SK-N-MC (cell line): ENCODE results near the gene IL1RAPL1.

ENCODE experiments used
- EZH2 ChIP-seq: fragments of 200-600 bp; sonication (generic); IDR thresholded peaks from one replicate; pipeline ENCODE4 v1.6.1; 2017; ENCODE audit warnings: antibody characterized with exemption
- POLR2AphosphoS5 ChIP-seq: IDR thresholded peaks from 2 replicates; pipeline ENCODE4 v1.6.1; 2012; ENCODE audit warnings: mild to moderate bottlenecking, low read depth, low read length, borderline replicate concordance

DNA sequence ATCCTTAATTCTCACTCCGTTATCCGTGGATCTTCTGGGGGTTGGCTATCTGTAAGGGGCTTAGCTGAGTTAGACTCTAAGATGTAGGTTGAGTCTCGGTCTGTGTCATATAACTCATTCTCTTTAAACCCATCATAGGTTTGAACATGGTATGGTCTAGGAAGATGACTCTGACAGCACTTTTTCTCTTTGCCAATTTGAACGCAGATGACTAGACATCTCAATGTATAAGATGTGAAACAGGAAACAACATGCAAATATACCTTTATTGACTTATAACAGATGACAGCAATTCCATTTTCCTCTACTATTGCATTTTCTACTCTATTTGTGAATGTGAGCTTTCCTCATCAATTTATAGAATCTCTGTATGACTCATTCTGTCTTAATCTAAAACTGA, 993.3 kb downstream of the IL1RAPL1 start:
- TF ChIP-seq EZH2 (no peak), POLR2AphosphoS5 (no peak)
